Measurements from ENCODE around the gene C20orf173. TPM values are rescaled to one million over a fixed set of nuclear protein-coding genes. Genes with fewer than 3 reads are reported as not detected.
A peak's percentile ranks its signal among the peaks of the same experiment; 100 is the strongest.

C20orf173 gene
- total and polyA plus RNA-seq, 2 of the 13 experiments (the other 11 are each of a cell fraction or from before 2014, with no cell fraction given) = not detected

GRCh38 chr20:35560541-35560940 is 31.1 kb upstream of the C20orf173 start:
- Histone ChIP-seq H3K27ac (ENCODE audit: extremely low read length, insufficient read depth, low read length) (no peak overlapping the region), H2AFZ (ENCODE audit: low read length) (no peak overlapping the region), H3K36me3 (replicated peaks in 1 of 2; ENCODE audit: control insufficient read depth in 1 of 2, insufficient read depth in 2 of 2, low read length in 2 of 2) (peaks cover 15 to 32% of the 10 kb centered on the region in 2 experiments), H3K4me2 (ENCODE audit: low read depth, low read length) (no peak overlapping the region), H4K20me1 (ENCODE audit: insufficient read depth, low read length) (no peaks in the 10 kb centered on the region), H3K27me3 (ENCODE audit: control insufficient read depth in 1 of 2, insufficient read depth in 2 of 2, low read length in 2 of 2) (no peaks in the 10 kb centered on the region), H3K9me3 (ENCODE audit: low read length) (no peaks in the 10 kb centered on the region), H3K4me3 (replicated peaks in 1 of 3; ENCODE audit: insufficient read depth in 1 of 3, low read depth in 2 of 3, low read length in 3 of 3) (no peak overlapping the region), H3K79me2 (ENCODE audit: insufficient read depth, low read length) (no peaks in the 10 kb centered on the region), H3K9ac (ENCODE audit: insufficient read depth, low read depth, low read length) (no peak overlapping the region), H3K4me1 (ENCODE audit: insufficient read depth, low read length) (peaks cover 9% of the 10 kb centered on the region; the same call in 1 of the 2 replicates)
- TF ChIP-seq, protein P1, sequence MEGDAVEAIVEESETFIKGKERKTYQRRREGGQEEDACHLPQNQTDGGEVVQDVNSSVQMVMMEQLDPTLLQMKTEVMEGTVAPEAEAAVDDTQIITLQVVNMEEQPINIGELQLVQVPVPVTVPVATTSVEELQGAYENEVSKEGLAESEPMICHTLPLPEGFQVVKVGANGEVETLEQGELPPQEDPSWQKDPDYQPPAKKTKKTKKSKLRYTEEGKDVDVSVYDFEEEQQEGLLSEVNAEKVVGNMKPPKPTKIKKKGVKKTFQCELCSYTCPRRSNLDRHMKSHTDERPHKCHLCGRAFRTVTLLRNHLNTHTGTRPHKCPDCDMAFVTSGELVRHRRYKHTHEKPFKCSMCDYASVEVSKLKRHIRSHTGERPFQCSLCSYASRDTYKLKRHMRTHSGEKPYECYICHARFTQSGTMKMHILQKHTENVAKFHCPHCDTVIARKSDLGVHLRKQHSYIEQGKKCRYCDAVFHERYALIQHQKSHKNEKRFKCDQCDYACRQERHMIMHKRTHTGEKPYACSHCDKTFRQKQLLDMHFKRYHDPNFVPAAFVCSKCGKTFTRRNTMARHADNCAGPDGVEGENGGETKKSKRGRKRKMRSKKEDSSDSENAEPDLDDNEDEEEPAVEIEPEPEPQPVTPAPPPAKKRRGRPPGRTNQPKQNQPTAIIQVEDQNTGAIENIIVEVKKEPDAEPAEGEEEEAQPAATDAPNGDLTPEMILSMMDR (CRISPR knock-in tag; IDR thresholded peaks at IDR 0.05) = no peak
- TF ChIP-seq TRIM24 (CRISPR knock-in tag; IDR thresholded peaks at IDR 0.05) (no peak), ZNF776 (CRISPR knock-in tag; IDR thresholded peaks at IDR 0.05) (0 out of 2 replicates have a peak, but pooled peaks have one; percentile 13)
- TF ChIP-seq, protein P2, sequence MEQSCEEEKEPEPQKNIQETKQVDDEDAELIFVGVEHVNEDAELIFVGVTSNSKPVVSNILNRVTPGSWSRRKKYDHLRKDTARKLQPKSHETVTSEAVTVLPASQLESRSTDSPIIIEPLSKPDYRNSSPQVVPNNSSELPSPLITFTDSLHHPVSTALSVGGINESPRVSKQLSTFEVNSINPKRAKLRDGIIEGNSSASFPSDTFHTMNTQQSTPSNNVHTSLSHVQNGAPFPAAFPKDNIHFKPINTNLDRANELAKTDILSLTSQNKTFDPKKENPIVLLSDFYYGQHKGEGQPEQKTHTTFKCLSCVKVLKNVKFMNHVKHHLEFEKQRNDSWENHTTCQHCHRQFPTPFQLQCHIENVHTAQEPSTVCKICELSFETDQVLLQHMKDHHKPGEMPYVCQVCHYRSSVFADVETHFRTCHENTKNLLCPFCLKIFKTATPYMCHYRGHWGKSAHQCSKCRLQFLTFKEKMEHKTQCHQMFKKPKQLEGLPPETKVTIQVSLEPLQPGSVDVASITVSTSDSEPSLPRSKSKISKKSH (CRISPR knock-in tag; IDR thresholded peaks at IDR 0.05; ENCODE audit: borderline replicate concordance) = 0 out of 2 replicates have a peak, but pooled peaks have one; percentile 45
- intact Hi-C loops (cut with micrococcal nuclease; ENCODE audit: unreplicated experiment) (no loop called here), in situ Hi-C loops (cut with HindIII; ENCODE audit: extremely low pct_ligation_motif_present, low pct_unique_long_range_greater_than_20kb) (no loop called here)
- CTCF ChIA-PET (ENCODE audit: low intra/inter-chr PET ratio, low total read pairs) = interaction anchor here (1.3 kb wide), 1 partner anchor 323 kb away, joined by 6 read pairs; no protein-coding TSS in a partner anchor
- ATAC-seq = no peak
- no peak for FAIRE-seq
- POLR2A ChIA-PET = interaction anchor here (0.8 to 1.6 kb wide), 3 partner anchors 55 to 75 kb away, joined by 3 to 4 read pairs (median 4); partner anchors contain the start of gene SPAG4
- DNase-seq (ENCODE audit: low spot score) = no peak
- WGBS (ENCODE audit: low lambda C conversion rate) = 79% methylated on average over 10 of the region's 10 CpGs
- BruUV-seq (replicated peaks) = no TSS peak
